Loucy (cell line): ENCODE data around the gene ZNF429.

ENCODE experiments used
- CTCF ChIP-seq: fragments of 200-600 bp; sonication (generic); conservative IDR thresholded peaks from 2 replicates; pipeline ENCODE4 v1.5.1; 2014; ENCODE audit warnings: mild to moderate bottlenecking, antibody characterized with exemption, low read length
- EZH2phosphoT487 ChIP-seq: fragments of 200-600 bp; IDR thresholded peaks from 2 replicates; pipeline ENCODE4 v1.6.1; 2018; ENCODE audit warnings: antibody characterized with exemption, mild to moderate bottlenecking, moderate library complexity, borderline replicate concordance

GRCh38 chr19:21569494-21569865 lies 64.1 kb downstream of the ZNF429 start:
- no peak for TF ChIP-seq CTCF
- no peak for TF ChIP-seq EZH2phosphoT487
